Activated naive CD4-positive, alpha-beta T cell treated with anti-CD3 and anti-CD28 coated beads for 36 hours (primary cell): Measurements from ENCODE around the gene TTLL8. TPM values are rescaled to one million over a fixed set of nuclear protein-coding genes. Genes with fewer than 3 reads are reported as not detected.

ENCODE experiments used
- CTCF ChIA-PET: fragments of 350-600 bp; sonication (Branson Sonifier 250); formaldehyde crosslinking; loops from one replicate; lab custom pipeline; 2021; ENCODE audit warnings: antibody characterized with exemption; lab: Charles Lee
- DNase-seq: peaks from one replicate; pipeline ENCODE4 v3.0.0-alpha.2; 2020
- H3K27ac Mint-ChIP-seq: one replicate; pipeline ENCODE4 v1.8.0; 2021; ENCODE audit warnings: mild to moderate bottlenecking, mixed read lengths
- H3K27me3 Mint-ChIP-seq: one replicate; pipeline ENCODE4 v1.8.0; 2021; ENCODE audit warnings: low read depth, mixed read lengths
- H3K36me3 Mint-ChIP-seq: one replicate; pipeline ENCODE4 v1.8.0; 2021; ENCODE audit warnings: low read depth, mixed read lengths
- H3K4me1 Mint-ChIP-seq: one replicate; pipeline ENCODE4 v1.8.0; 2021; ENCODE audit warnings: low read depth, mixed read lengths
- H3K4me3 Mint-ChIP-seq: one replicate; pipeline ENCODE4 v1.8.0; 2021; ENCODE audit warnings: mild to moderate bottlenecking, moderate library complexity, mixed read lengths
- H3K9me3 Mint-ChIP-seq: one replicate; pipeline ENCODE4 v1.8.0; 2021; ENCODE audit warnings: mixed read lengths
- intact Hi-C: fragments of 100-400 bp; cut with micrococcal nuclease; formaldehyde crosslinking; loops from one replicate; pipeline ENCODE4 v1.15.1; 2023
- total RNA-seq, 2 experiments: library from RNA; stranded (reverse); gene quantifications; one replicate each; pipeline ENCODE4 v1.2.3, GENCODE V29; 2021

Gene TTLL8
- total RNA-seq, 2 experiments from 2014 or later = not detected

DNA sequence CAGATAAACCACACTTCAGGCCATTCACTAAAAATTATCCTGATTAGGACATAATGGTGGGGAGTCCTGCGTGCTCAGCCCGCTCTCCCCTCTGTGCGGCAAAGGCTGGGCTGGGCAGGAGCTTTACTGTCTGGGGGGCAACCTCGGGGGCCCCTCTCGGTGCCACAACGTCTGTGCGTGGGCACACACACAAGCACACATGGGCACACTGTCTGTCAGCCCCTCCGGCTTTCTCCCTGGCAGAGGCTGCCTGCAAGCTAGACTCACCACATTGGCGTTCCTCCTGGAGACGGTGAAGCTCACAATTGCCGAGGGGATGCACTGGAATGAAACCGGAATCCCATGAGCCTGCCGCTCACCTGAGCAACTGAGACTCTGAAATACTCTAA lies 22.0 kb upstream of the TTLL8 start:
- intact Hi-C loops = no loop called here
- Mint-ChIP-seq H3K27ac (no peak overlapping the region), H3K27me3 (peaks cover 13% of the 10 kb centered on the region), H3K36me3 (no peaks in the 10 kb centered on the region), H3K4me3 (no peak overlapping the region), H3K4me1 (peaks cover 6% of the 10 kb centered on the region), H3K9me3 (no peaks in the 10 kb centered on the region)
- CTCF ChIA-PET = no interaction called here
- no peak for DNase-seq

DNA sequence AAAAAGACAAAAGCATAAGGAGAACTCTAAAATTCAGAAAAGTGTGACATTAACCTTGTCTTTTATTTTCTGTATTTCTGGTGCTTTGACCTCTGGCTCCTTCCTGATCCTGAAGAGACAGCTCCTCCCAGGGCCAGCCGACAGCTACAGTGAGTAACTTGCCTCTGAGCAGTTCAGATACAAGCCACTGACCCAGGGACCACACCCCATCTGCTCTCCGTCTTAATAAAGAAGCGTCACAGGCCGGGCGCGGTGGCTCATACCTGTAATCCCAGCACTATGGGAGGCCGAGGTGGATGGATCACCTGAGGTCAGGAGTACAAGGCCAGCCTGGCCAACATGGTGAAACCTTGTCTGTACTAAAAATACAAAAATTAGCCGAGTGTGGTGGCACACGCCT lies 20.7 kb upstream of the TTLL8 start:
- no peak for DNase-seq
- intact Hi-C loops = no loop called here
- no peak overlapping the region for H3K4me3 Mint-ChIP-seq
- H3K27me3 Mint-ChIP-seq = peaks cover 9% of the 10 kb centered on the region
- no peaks in the 10 kb centered on the region for H3K9me3 Mint-ChIP-seq
- CTCF ChIA-PET = interaction anchor here (0.7 kb wide), 1 partner anchor 1098 kb away, joined by 5 read pairs; no protein-coding TSS in a partner anchor
- H3K27ac Mint-ChIP-seq = no peak overlapping the region
- H3K36me3 Mint-ChIP-seq = no peaks in the 10 kb centered on the region
- H3K4me1 Mint-ChIP-seq = no peaks in the 10 kb centered on the region

DNA sequence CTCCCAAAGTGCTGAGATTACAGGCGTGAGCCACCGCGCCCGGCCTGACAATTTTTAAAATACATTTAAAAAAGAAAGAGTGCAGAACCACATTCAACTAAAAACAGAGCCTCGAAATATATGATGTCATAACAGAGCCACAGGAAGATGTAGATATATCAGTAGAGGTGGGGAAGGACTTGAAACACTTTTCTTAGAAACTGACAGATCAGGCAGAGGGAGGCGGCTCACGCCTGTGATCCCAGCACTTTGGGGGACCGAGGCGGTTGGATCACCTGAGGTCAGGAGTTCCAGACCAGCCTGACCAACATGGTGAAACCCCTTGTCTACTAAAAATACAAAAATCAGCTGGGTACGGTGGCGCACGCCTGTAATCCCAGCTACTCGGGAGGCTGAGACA lies 20.1 kb upstream of the TTLL8 start:
- Mint-ChIP-seq H3K27ac (no peak overlapping the region), H3K9me3 (no peaks in the 10 kb centered on the region), H3K4me1 (no peaks in the 10 kb centered on the region), H3K27me3 (peaks cover 5% of the 10 kb centered on the region), H3K36me3 (no peaks in the 10 kb centered on the region), H3K4me3 (no peak overlapping the region)
- CTCF ChIA-PET = interaction anchor here (0.7 kb wide), 1 partner anchor 1097 kb away, joined by 5 read pairs; no protein-coding TSS in a partner anchor
- DNase-seq = no peak
- intact Hi-C loops = no loop called here

DNA sequence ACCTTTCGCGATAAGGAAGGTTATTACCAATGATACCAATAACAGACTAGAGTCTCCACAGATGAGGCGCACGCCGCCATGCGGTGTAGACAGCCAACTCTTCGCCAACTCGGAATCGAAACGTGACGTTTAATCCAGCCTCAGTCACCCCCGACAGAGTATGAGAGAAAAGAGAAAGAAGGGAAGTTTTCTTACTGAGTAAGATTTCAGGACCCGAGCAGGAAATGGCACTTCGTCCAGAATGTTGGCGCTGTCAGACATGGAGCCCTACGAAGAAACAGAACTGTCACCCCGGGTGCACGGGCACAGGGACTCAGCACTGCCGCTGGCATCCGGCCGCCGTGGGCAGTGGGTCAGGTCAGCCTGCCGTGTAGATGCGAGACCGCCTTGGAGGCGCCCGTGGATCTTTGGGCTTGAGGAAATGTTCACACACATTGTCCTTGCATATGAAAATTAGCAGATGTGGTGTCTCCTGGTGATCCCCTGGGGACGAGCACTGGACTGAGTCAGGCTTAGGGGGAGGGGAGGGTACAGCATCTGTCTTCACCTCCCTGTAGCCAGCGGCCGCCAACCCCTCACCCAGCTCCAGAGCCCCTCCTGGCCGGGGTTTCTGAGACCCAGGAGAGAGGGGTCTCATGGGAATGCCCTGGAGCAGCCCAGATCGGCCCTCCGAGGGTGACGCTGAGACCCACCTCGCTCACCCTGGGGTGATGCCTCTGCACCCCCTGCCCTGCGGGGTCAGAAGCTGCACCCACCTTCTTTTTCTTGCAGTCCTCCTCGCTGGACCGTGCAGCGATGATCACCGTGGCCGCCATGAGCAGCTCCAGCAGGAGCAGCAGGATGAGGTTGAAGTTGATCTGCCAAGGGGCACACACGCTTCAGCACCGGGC lies 18.8 kb upstream of the TTLL8 start:
- H3K4me1 Mint-ChIP-seq = no peaks in the 10 kb centered on the region
- H3K27me3 Mint-ChIP-seq = no peaks in the 10 kb centered on the region
- CTCF ChIA-PET = no interaction called here
- intact Hi-C loops = no loop called here
- H3K36me3 Mint-ChIP-seq = no peaks in the 10 kb centered on the region
- H3K27ac Mint-ChIP-seq = no peak overlapping the region
- no peak overlapping the region for H3K4me3 Mint-ChIP-seq
- no peaks in the 10 kb centered on the region for H3K9me3 Mint-ChIP-seq
- DNase-seq = no peak

GRCh38 chr22:50074551-50075530 lies 16.7 kb upstream of the TTLL8 start:
- no peaks in the 10 kb centered on the region for H3K36me3 Mint-ChIP-seq
- H3K9me3 Mint-ChIP-seq = no peaks in the 10 kb centered on the region
- no peak overlapping the region for H3K4me3 Mint-ChIP-seq
- H3K27me3 Mint-ChIP-seq = no peaks in the 10 kb centered on the region
- no peak for DNase-seq
- CTCF ChIA-PET = interaction anchor here (0.6 kb wide), 1 partner anchor 135 kb away, joined by 3 read pairs; no protein-coding TSS in a partner anchor
- intact Hi-C loops = no loop called here
- no peaks in the 10 kb centered on the region for H3K4me1 Mint-ChIP-seq
- H3K27ac Mint-ChIP-seq = no peak overlapping the region

DNA sequence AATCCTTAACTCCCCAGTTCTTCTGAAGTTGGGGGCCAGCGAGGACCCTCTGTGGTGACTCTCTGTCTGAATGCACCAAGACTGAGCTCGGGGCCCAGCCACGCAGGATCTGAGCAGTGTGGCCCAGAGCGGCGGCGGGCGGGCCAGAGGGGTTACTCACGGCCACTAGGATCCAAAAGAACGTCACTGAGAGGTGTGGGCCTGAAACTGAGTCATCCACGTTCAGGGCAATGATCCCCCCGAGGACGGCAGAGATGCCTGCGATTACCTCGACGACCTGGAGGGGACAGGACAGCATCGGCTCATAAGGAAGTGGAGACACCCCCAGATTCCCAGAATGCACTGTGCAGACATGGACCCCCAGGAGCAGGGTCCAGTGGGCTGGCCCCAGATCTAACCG lies 16.0 kb upstream of the TTLL8 start:
- DNase-seq = no peak
- Mint-ChIP-seq H3K27me3 (no peaks in the 10 kb centered on the region), H3K36me3 (no peaks in the 10 kb centered on the region), H3K4me3 (no peak overlapping the region), H3K27ac (no peak overlapping the region), H3K4me1 (no peaks in the 10 kb centered on the region), H3K9me3 (no peaks in the 10 kb centered on the region)
- CTCF ChIA-PET = no interaction called here
- intact Hi-C loops = no loop called here

GRCh38 chr22:50072714-50073538 lies 14.8 kb upstream of the TTLL8 start:
- intact Hi-C loops = no loop called here
- Mint-ChIP-seq H3K27me3 (no peaks in the 10 kb centered on the region), H3K27ac (no peak overlapping the region), H3K4me1 (no peaks in the 10 kb centered on the region), H3K4me3 (no peak overlapping the region), H3K9me3 (no peaks in the 10 kb centered on the region), H3K36me3 (no peaks in the 10 kb centered on the region)
- CTCF ChIA-PET = no interaction called here
- DNase-seq = no peak

- Mint-ChIP-seq H3K4me1 (no peaks in the 10 kb centered on the region), H3K9me3 (no peaks in the 10 kb centered on the region), H3K27ac (no peak overlapping the region), H3K36me3 (no peaks in the 10 kb centered on the region), H3K4me3 (no peak overlapping the region), H3K27me3 (no peaks in the 10 kb centered on the region)
- CTCF ChIA-PET = no interaction called here
- no peak for DNase-seq
- intact Hi-C loops = no loop called here
Measured at GRCh38 chr22:50072167-50072555, 14.1 kb upstream of the TTLL8 start.

- Mint-ChIP-seq H3K9me3 (no peaks in the 10 kb centered on the region), H3K36me3 (no peaks in the 10 kb centered on the region), H3K27me3 (no peaks in the 10 kb centered on the region), H3K4me3 (no peak overlapping the region), H3K4me1 (no peaks in the 10 kb centered on the region), H3K27ac (no peak overlapping the region)
- CTCF ChIA-PET = no interaction called here
- no peak for DNase-seq
- intact Hi-C loops = no loop called here
Measured at GRCh38 chr22:50071432-50072166, 13.5 kb upstream of the TTLL8 start.

DNA sequence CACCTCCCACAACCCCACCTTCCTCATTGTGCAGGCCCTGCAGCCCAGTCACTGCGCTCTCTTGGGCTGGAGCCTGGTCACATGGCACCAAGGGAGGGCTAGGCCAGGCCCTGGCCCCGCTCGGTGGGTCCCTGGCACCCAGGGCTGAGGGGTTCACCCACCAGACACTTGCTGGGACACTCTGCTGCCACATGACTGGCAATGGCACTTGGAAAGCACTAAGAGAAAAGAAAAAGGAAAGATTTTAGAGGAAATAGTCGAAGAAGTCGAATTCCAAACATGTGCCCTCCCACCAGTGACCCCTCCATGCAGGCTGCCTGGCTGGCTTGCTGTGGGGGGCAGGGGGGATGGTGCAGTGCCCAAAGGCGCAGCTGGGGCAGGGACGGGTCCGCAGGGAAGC lies 12.3 kb upstream of the TTLL8 start:
- intact Hi-C loops = no loop called here
- no peaks in the 10 kb centered on the region for H3K9me3 Mint-ChIP-seq
- no peak overlapping the region for H3K4me3 Mint-ChIP-seq
- CTCF ChIA-PET = no interaction called here
- no peak overlapping the region for H3K27ac Mint-ChIP-seq
- no peaks in the 10 kb centered on the region for H3K4me1 Mint-ChIP-seq
- H3K27me3 Mint-ChIP-seq = no peaks in the 10 kb centered on the region
- no peak for DNase-seq
- no peaks in the 10 kb centered on the region for H3K36me3 Mint-ChIP-seq

- Mint-ChIP-seq H3K27me3 (no peaks in the 10 kb centered on the region), H3K27ac (no peak overlapping the region), H3K4me1 (no peaks in the 10 kb centered on the region), H3K9me3 (no peaks in the 10 kb centered on the region), H3K36me3 (no peaks in the 10 kb centered on the region), H3K4me3 (no peak overlapping the region)
- intact Hi-C loops = no loop called here
- DNase-seq = no peak
- CTCF ChIA-PET = interaction anchor here (0.6 kb wide), 1 partner anchor 31 kb away, joined by 3 read pairs; no protein-coding TSS in a partner anchor
Measured at GRCh38 chr22:50068096-50068495, 10.0 kb upstream of the TTLL8 start.
